Sigmoid colon (tissue), 4 donors: ENCODE data around the gene ORAI3.

Experiments used
- EP300 ChIP-seq, 4 donors: sonication (generic); formaldehyde crosslinking; IDR thresholded peaks; one replicate each; pipeline ENCODE4 v1.6.1; 2017; ENCODE audit warnings: antibody characterized with exemption in 4 of 4
- POLR2A ChIP-seq, 2 donors: fragments of 450-650 bp; IDR thresholded peaks; one replicate each; pipeline ENCODE4 v1.6.1; 2016; ENCODE audit warnings: antibody characterized with exemption in 2 of 2, mild to moderate bottlenecking in 2 of 2, moderate library complexity in 2 of 2
- POLR2AphosphoS5 ChIP-seq, 4 donors: sonication (generic); formaldehyde crosslinking; IDR thresholded peaks; one replicate each; pipeline ENCODE4 v1.6.1; 2017; ENCODE audit warnings: antibody characterized with exemption in 4 of 4
- TF ChIP-seq, protein P1 (sequence below), 4 experiments: fragments of 450-650 bp in 3 of 4; fragments of 200-600 bp in 1 of 4; IDR thresholded peaks; one replicate each; pipeline ENCODE4 v1.5.1; 2016 to 2019; ENCODE audit warnings: antibody characterized with exemption in 4 of 4, mild to moderate bottlenecking in 3 of 4, moderate library complexity in 2 of 4

DNA sequence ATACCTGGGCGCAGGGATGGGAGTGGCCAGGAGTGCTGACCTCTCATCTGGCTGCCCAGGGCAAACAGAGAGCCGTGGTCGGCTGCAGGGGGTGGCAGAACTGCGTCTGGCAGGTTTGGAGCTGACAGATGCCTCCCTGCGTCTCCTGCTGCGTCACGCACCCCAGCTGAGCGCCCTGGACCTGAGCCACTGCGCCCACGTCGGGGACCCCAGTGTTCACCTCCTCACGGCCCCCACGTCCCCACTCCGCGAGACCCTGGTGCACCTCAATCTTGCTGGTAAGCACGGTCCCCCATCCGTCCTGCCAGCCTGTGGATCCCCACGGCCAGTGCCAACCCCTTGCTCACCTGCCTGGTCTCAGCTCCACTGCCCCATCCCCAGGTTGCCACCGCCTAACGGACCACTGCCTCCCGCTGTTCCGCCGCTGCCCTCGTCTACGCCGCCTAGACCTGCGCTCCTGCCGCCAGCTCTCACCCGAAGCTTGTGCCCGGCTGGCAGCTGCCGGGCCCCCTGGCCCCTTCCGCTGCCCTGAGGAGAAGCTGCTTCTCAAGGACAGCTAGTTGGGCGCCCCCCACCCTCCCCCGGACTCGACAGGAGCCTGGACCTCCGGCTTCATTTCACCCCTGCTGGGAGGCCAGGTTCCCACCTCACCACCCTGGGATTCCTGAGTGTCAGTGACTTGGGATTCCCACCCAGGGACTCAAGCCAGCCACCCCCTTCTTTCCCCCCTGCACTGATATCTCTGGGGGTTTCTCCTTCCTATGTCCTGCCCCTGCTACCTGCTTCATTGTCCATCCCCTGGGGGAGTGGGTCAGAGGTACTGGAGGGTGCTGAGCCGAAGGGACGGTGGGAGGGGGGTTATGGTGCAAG lies 2.0 kb upstream of the ORAI3 start:
- TF ChIP-seq, protein P1, sequence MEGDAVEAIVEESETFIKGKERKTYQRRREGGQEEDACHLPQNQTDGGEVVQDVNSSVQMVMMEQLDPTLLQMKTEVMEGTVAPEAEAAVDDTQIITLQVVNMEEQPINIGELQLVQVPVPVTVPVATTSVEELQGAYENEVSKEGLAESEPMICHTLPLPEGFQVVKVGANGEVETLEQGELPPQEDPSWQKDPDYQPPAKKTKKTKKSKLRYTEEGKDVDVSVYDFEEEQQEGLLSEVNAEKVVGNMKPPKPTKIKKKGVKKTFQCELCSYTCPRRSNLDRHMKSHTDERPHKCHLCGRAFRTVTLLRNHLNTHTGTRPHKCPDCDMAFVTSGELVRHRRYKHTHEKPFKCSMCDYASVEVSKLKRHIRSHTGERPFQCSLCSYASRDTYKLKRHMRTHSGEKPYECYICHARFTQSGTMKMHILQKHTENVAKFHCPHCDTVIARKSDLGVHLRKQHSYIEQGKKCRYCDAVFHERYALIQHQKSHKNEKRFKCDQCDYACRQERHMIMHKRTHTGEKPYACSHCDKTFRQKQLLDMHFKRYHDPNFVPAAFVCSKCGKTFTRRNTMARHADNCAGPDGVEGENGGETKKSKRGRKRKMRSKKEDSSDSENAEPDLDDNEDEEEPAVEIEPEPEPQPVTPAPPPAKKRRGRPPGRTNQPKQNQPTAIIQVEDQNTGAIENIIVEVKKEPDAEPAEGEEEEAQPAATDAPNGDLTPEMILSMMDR (IDR thresholded peaks at IDR 0.05): no peak
- TF ChIP-seq EP300 (IDR thresholded peaks at IDR 0.05): no peak
- TF ChIP-seq POLR2A (IDR thresholded peaks at IDR 0.05): no peak
- TF ChIP-seq POLR2AphosphoS5 (IDR thresholded peaks at IDR 0.05): no peak
